ENCODE data around the gene CATSPERB. TPM values are rescaled to one million over a fixed set of nuclear protein-coding genes. Genes with fewer than 3 reads are reported as not detected.
"Not testable (repeated sequence)": the region's sequence is repeated elsewhere in the genome, so short reads cannot be mapped to it uniquely, and the experiment has no call there.

Gene CATSPERB
- total and polyA plus RNA-seq, 2 of the 8 experiments (the other 6 are each of a cell fraction or from before 2014, with no cell fraction given): 0.11 to 0.30 TPM

DNA sequence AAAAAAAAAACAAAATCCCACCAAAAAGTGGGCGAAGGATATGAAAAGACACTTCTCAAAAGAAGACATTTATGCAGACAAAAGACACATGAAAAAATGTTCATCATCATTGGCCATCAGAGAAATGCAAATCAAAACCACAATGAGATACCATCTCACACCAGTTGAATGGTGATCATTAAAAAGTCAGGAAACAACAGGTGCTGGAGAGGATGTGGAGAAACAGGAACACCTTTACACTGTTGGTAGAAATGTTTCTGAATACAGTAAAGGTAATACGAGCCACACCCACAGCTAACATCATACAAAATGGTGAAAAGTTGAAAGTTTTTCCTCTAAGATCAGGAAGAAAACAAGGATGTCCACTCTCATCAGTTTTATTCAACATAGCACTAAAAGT is 8.0 kb upstream of the CATSPERB start:
- WGBS, 2 experiments (ENCODE audit: extremely low coverage in 1 of 2, insufficient coverage in 1 of 2, insufficient read length in 1 of 2, insufficient replicate concordance in 2 of 2, low coverage in 1 of 2, low lambda C conversion rate in 2 of 2, missing lambda C conversion rate in 1 of 2): 87% methylated on average over 2 of the region's 2 CpGs; no CpG with 5 or more reads in 1 of the 2 experiments
- FAIRE-seq; H3K14ac ChIP-seq (ENCODE audit: insufficient read length): not testable (repeated sequence)

More for the DNA sequence above, 8.0 kb upstream of the CATSPERB start:
- H3K56ac ChIP-seq (replicated peaks; ENCODE audit: insufficient read length, low read depth, low read length); H4K5ac ChIP-seq (ENCODE audit: insufficient read length, low read depth, low read length); H3K23me2 ChIP-seq (ENCODE audit: low read depth, low read length); H3K36me3 ChIP-seq (ENCODE audit: control insufficient read depth in 2 of 4, insufficient read depth in 4 of 4, low read length in 3 of 4); H2BK12ac ChIP-seq (ENCODE audit: low read depth, low read length); H3K79me1 ChIP-seq (ENCODE audit: low read depth, low read length); H3K27me3 ChIP-seq (replicated peaks in 1 of 4; ENCODE audit: control insufficient read depth in 3 of 4, extremely low read depth in 1 of 4, insufficient read depth in 3 of 4, low read length in 3 of 4); H3K4me3 ChIP-seq (ENCODE audit: extremely low read depth in 1 of 4, insufficient read depth in 2 of 4, low read depth in 3 of 4, low read length in 4 of 4); H3K23ac ChIP-seq (ENCODE audit: insufficient read length); H3K4me1 ChIP-seq (replicated peaks in 1 of 4; ENCODE audit: control insufficient read depth in 3 of 4, insufficient read depth in 4 of 4, low read length in 3 of 4); CTCF ChIA-PET (ENCODE audit: partially characterized antibody); H2BK5ac ChIP-seq (ENCODE audit: low read depth, low read length); H2BK120ac ChIP-seq (replicated peaks; ENCODE audit: low read depth, low read length); H2AK5ac ChIP-seq (ENCODE audit: low read depth, low read length); H2BK20ac ChIP-seq (ENCODE audit: low read length); H4K8ac ChIP-seq (ENCODE audit: extremely low read depth, insufficient read depth, low read length); H3K9ac ChIP-seq (replicated peaks in 1 of 4; ENCODE audit: extremely low read depth in 1 of 4, low read depth in 3 of 4, low read length in 3 of 4); DNase-seq (ENCODE audit: low read depth in 1 of 2, low spot score in 2 of 2); H3K27ac ChIP-seq (ENCODE audit: low read depth, low read length); H3K18ac ChIP-seq (ENCODE audit: extremely low read depth, low read length); H3K9me3 ChIP-seq (ENCODE audit: insufficient read depth in 2 of 2, low read depth in 1 of 2, low read length in 1 of 2); H3K79me2 ChIP-seq (ENCODE audit: control insufficient read depth in 1 of 2, insufficient read depth in 2 of 2, low read length in 2 of 2); H4K20me1 ChIP-seq (replicated peaks in 1 of 2; ENCODE audit: control insufficient read depth in 1 of 2, insufficient read depth in 2 of 2, low read length in 2 of 2); POLR2A ChIA-PET (ENCODE audit: partially characterized antibody); H2AFZ ChIP-seq (ENCODE audit: low read length); H4K91ac ChIP-seq (replicated peaks; ENCODE audit: insufficient read length, low read length); H2BK15ac ChIP-seq (ENCODE audit: low read length); H3K4ac ChIP-seq (replicated peaks; ENCODE audit: insufficient read length, low read depth, low read length); H3K4me2 ChIP-seq (ENCODE audit: insufficient read depth in 1 of 2, low read depth in 2 of 2, low read length in 2 of 2): not testable (repeated sequence)

All from H1 (cell line).